H1 (cell line): ENCODE results near the gene MTPN. TPM values are rescaled to one million over a fixed set of nuclear protein-coding genes. Genes with fewer than 3 reads are reported as not detected.

Experiments
- CTCF ChIA-PET: fragments of 300-600 bp; sonication (Branson Sonifier 250); formaldehyde crosslinking; loops from one replicate; lab custom pipeline; 2021; ENCODE audit not compliant: partially characterized antibody; lab: Charles Lee
- POLR2A ChIA-PET: fragments of 300-600 bp; sonication (Branson Sonifier 250); formaldehyde crosslinking; loops from one replicate; lab custom pipeline; 2021; ENCODE audit warnings: inconsistent platforms; ENCODE audit not compliant: partially characterized antibody; lab: Charles Lee
- DNase-seq, 2 experiments: peaks; one replicate each; pipeline versions ENCODE4 v3.0.0 to v3.0.0-alpha.2; 2010 to 2022; ENCODE audit warnings: low spot score in 2 of 2, low read depth in 1 of 2, mixed read lengths in 1 of 2
- FAIRE-seq: peaks from 2 replicates; lab custom pipeline; 2011; peaks lifted over from hg19 to GRCh38; lab: Jason Lieb, UNC
- H2AFZ ChIP-seq: 2 replicates; pipeline ENCODE4 v1.8.1; 2012; ENCODE audit warnings: low read length, inconsistent platforms
- H2AK5ac ChIP-seq: 2 replicates; pipeline ENCODE4 v1.6.1; 2013; ENCODE audit warnings: low read depth, low read length
- H2BK120ac ChIP-seq: replicated peaks from 2 replicates; pipeline ENCODE3; 2013; ENCODE audit warnings: low read depth, low read length, inconsistent platforms
- H2BK12ac ChIP-seq: 2 replicates; pipeline ENCODE4 v1.6.1; 2013; ENCODE audit warnings: low read depth, low read length
- H2BK15ac ChIP-seq: 2 replicates; pipeline ENCODE4 v1.6.1; 2013; ENCODE audit warnings: low read length
- H2BK20ac ChIP-seq: 2 replicates; pipeline ENCODE4 v1.6.1; 2013; ENCODE audit warnings: low read length
- H2BK5ac ChIP-seq: 2 replicates; pipeline ENCODE4 v1.6.1; 2013; ENCODE audit warnings: low read depth, low read length
- H3K14ac ChIP-seq: 2 replicates; pipeline ENCODE4 v1.6.1; 2013; ENCODE audit warnings: inconsistent platforms; ENCODE audit not compliant: insufficient read length
- H3K18ac ChIP-seq: 2 replicates; pipeline ENCODE4 v1.6.1; 2013; ENCODE audit warnings: low read length; ENCODE audit errors: extremely low read depth
- H3K23ac ChIP-seq: 2 replicates; pipeline ENCODE4 v1.6.1; 2013; ENCODE audit warnings: inconsistent platforms; ENCODE audit not compliant: insufficient read length
- H3K23me2 ChIP-seq: 2 replicates; pipeline ENCODE4 v1.6.1; 2013; ENCODE audit warnings: low read depth, low read length
- H3K27ac ChIP-seq: 2 replicates; pipeline ENCODE4 v1.6.1; 2011; ENCODE audit warnings: low read depth, low read length, inconsistent platforms
- H3K27me3 ChIP-seq, 4 experiments: replicated peaks in 1 of 4; 1 replicate in 1 of 4; 2 replicates in 3 of 4; pipeline versions ENCODE4 v1.6.1 to v1.8.1; 2011 to 2013; ENCODE audit warnings: low read length in 3 of 4, mild to moderate bottlenecking in 3 of 4, inconsistent platforms in 2 of 4, mixed read lengths in 2 of 4, moderate library complexity in 1 of 4; ENCODE audit not compliant: control insufficient read depth in 3 of 4, insufficient read depth in 3 of 4; ENCODE audit errors: extremely low read depth in 1 of 4
- H3K36me3 ChIP-seq, 4 experiments: 2 replicates each; pipeline versions ENCODE4 v1.6.1 to v1.8.1; 2011 to 2013; ENCODE audit warnings: mild to moderate bottlenecking in 4 of 4, low read length in 3 of 4, moderate library complexity in 2 of 4, control low read depth in 1 of 4, inconsistent platforms in 1 of 4; ENCODE audit not compliant: insufficient read depth in 4 of 4, control insufficient read depth in 2 of 4
- H3K4ac ChIP-seq: replicated peaks from 2 replicates; pipeline ENCODE3; 2013; ENCODE audit warnings: low read length, low read depth, mixed read lengths, inconsistent platforms; ENCODE audit not compliant: insufficient read length
- H3K4me1 ChIP-seq, 4 experiments: replicated peaks in 1 of 4; 1 replicate in 1 of 4; 2 replicates in 3 of 4; pipeline versions ENCODE4 v1.6.1 to v1.8.1; 2011 to 2013; ENCODE audit warnings: low read length in 3 of 4, inconsistent platforms in 2 of 4, mixed read lengths in 1 of 4; ENCODE audit not compliant: insufficient read depth in 4 of 4, control insufficient read depth in 3 of 4
- H3K4me2 ChIP-seq, 2 experiments: 2 replicates each; pipeline versions ENCODE4 v1.6.1 to v1.8.1; 2011 to 2013; ENCODE audit warnings: low read depth in 2 of 2, low read length in 2 of 2, control low read depth in 1 of 2, inconsistent platforms in 1 of 2, mild to moderate bottlenecking in 1 of 2; ENCODE audit not compliant: insufficient read depth in 1 of 2
- H3K4me3 ChIP-seq, 4 experiments: fragments of 200-600, 300-600 bp in 1 of 4; sonication (generic), shearing (Covaris generic), sonication (Bioruptor Twin) in 1 of 4; 2 replicates each; pipeline versions ENCODE4 v1.5.1 to v1.8.1; 2011 to 2016; ENCODE audit warnings: low read length in 4 of 4, low read depth in 3 of 4, control low read depth in 2 of 4, inconsistent platforms in 2 of 4, mild to moderate bottlenecking in 2 of 4, mixed read lengths in 1 of 4, moderate library complexity in 1 of 4; ENCODE audit not compliant: insufficient read depth in 2 of 4; ENCODE audit errors: extremely low read depth in 1 of 4
- H3K56ac ChIP-seq: replicated peaks from 2 replicates; pipeline ENCODE3; 2013; ENCODE audit warnings: low read depth, mild to moderate bottlenecking, mixed read lengths, low read length, inconsistent platforms; ENCODE audit not compliant: insufficient read length
- H3K79me1 ChIP-seq: 2 replicates; pipeline ENCODE4 v1.6.1; 2013; ENCODE audit warnings: low read depth, low read length, control low read depth
- H3K79me2 ChIP-seq, 2 experiments: 2 replicates each; pipeline versions ENCODE4 v1.6.1 to v1.8.1; 2012 to 2013; ENCODE audit warnings: low read length in 2 of 2, mild to moderate bottlenecking in 2 of 2, inconsistent platforms in 1 of 2; ENCODE audit not compliant: insufficient read depth in 2 of 2, control insufficient read depth in 1 of 2
- H3K9ac ChIP-seq, 4 experiments: replicated peaks in 1 of 4; 1 replicate in 1 of 4; 2 replicates in 3 of 4; pipeline versions ENCODE4 v1.6.1 to v1.8.1; 2011 to 2013; ENCODE audit warnings: low read depth in 3 of 4, low read length in 3 of 4, control low read depth in 2 of 4, mild to moderate bottlenecking in 2 of 4, moderate library complexity in 2 of 4, inconsistent platforms in 1 of 4; ENCODE audit errors: extremely low read depth in 1 of 4
- H3K9me3 ChIP-seq, 2 experiments: 2 replicates each; pipeline versions ENCODE4 v1.6.1 to v1.8.1; 2012 to 2013; ENCODE audit warnings: mild to moderate bottlenecking in 2 of 2, moderate library complexity in 2 of 2, control low read depth in 1 of 2, inconsistent platforms in 1 of 2, low read depth in 1 of 2, low read length in 1 of 2, mixed read lengths in 1 of 2; ENCODE audit not compliant: insufficient read depth in 2 of 2
- H4K20me1 ChIP-seq, 2 experiments: replicated peaks in 1 of 2; 2 replicates each; pipeline versions ENCODE3 to v1.8.1; 2011 to 2013; ENCODE audit warnings: inconsistent platforms in 2 of 2, low read length in 2 of 2, mild to moderate bottlenecking in 1 of 2; ENCODE audit not compliant: insufficient read depth in 2 of 2, control insufficient read depth in 1 of 2
- H4K5ac ChIP-seq: 2 replicates; pipeline ENCODE4 v1.6.1; 2013; ENCODE audit warnings: low read length, low read depth, mixed read lengths, inconsistent platforms; ENCODE audit not compliant: insufficient read length
- H4K8ac ChIP-seq: 2 replicates; pipeline ENCODE4 v1.8.0; 2013; ENCODE audit warnings: mild to moderate bottlenecking, moderate library complexity, low read length, inconsistent platforms; ENCODE audit not compliant: insufficient read depth; ENCODE audit errors: extremely low read depth
- H4K91ac ChIP-seq: replicated peaks from 2 replicates; pipeline ENCODE3; 2013; ENCODE audit warnings: low read length, mixed read lengths, inconsistent platforms; ENCODE audit not compliant: insufficient read length
- CTBP2 ChIP-seq: IDR thresholded peaks from 2 replicates; pipeline ENCODE4 v1.7.0; 2011; ENCODE audit warnings: borderline replicate concordance, mild to moderate bottlenecking, moderate library complexity, mixed read lengths, low read length; ENCODE audit not compliant: insufficient read depth, insufficient read length
- HDAC2 ChIP-seq, 2 experiments: fragments of 300-600 bp in 1 of 2; sonication (generic) in 1 of 2; IDR thresholded peaks; 2 replicates each; pipeline ENCODE4 v1.6.1; 2011 to 2012; ENCODE audit warnings: low read depth in 2 of 2, low read length in 2 of 2, mild to moderate bottlenecking in 2 of 2, moderate library complexity in 2 of 2, borderline replicate concordance in 1 of 2, inconsistent platforms in 1 of 2
- PHF8 ChIP-seq: fragments of 200-600 bp; sonication (generic); conservative IDR thresholded peaks from 2 replicates; pipeline ENCODE4 v1.7.1; 2012; ENCODE audit warnings: low read depth, mild to moderate bottlenecking, inconsistent platforms, low read length, moderate library complexity
- POLR2AphosphoS5 ChIP-seq: IDR thresholded peaks from 2 replicates; pipeline ENCODE4 v1.6.1; 2011; ENCODE audit warnings: low read depth, low read length
- POU5F1 ChIP-seq: IDR thresholded peaks from 2 replicates; pipeline ENCODE4 v1.6.1; 2011; ENCODE audit warnings: low read depth, mild to moderate bottlenecking, low read length, moderate library complexity
- RNF2 ChIP-seq: fragments of 200-900, 300-1000 bp; sonication (generic); IDR thresholded peaks from 2 replicates; pipeline ENCODE4 v1.7.1; 2016; ENCODE audit warnings: borderline replicate concordance, low read depth, mild to moderate bottlenecking, antibody characterized with exemption, low read length; ENCODE audit not compliant: poor library complexity, severe bottlenecking; ENCODE audit errors: missing control alignments
- SAP30 ChIP-seq: fragments of 300-600 bp; sonication (generic); IDR thresholded peaks from 2 replicates; pipeline ENCODE4 v1.7.1; 2012; ENCODE audit warnings: low read length, moderate library complexity, mild to moderate bottlenecking, inconsistent platforms; ENCODE audit not compliant: insufficient read depth, insufficient replicate concordance
- TAF1 ChIP-seq: IDR thresholded peaks from 2 replicates; pipeline ENCODE4 v1.6.1; 2011; ENCODE audit warnings: mild to moderate bottlenecking, low read depth, low read length
- TBP ChIP-seq: IDR thresholded peaks from 2 replicates; pipeline ENCODE4 v1.6.1; 2011; ENCODE audit warnings: low read depth, low read length, improper control_type of control experiment
- YY1 ChIP-seq: IDR thresholded peaks from 2 replicates; pipeline ENCODE4 v1.6.1; 2011; ENCODE audit warnings: low read depth, mild to moderate bottlenecking, low read length
- WGBS, 2 experiments: shearing (Covaris generic) in 1 of 2; methylation state at CpG; one replicate each; pipeline versions ENCODE4 v1.1.6 to v1.1.7; 2013 to 2015; ENCODE audit warnings: low lambda C conversion rate in 2 of 2, mixed read lengths in 2 of 2, inconsistent platforms in 1 of 2, low coverage in 1 of 2, missing lambda C conversion rate in 1 of 2; ENCODE audit not compliant: insufficient replicate concordance in 2 of 2, insufficient coverage in 1 of 2, insufficient read length in 1 of 2; ENCODE audit errors: extremely low coverage in 1 of 2, missing lambda C conversion rate in 1 of 2; 5-methylcytosine and 5-hydroxymethylcytosine counted together
- polyA plus RNA-seq, 7 experiments: library from polyadenylated mRNA; depleted of rRNA in 3 of 7; stranded (reverse) in 5 of 7; unstranded in 2 of 7; fragments of >200 nt in 5 of 7; fragments of 200-250 nt in 2 of 7; gene quantifications; 1 replicate in 5 of 7; 2 replicates in 1 of 7; 4 replicates in 1 of 7; pipeline versions ENCODE4 v1.2.1 to v1.2.3, GENCODE V29; 2011 to 2013; ENCODE audit warnings: missing spikeins in 2 of 7, mixed read lengths in 2 of 7
- total RNA-seq: library from RNA; stranded (reverse); fragmentation: NEBNext Ultra II Directional; extraction: Animal tissue kit (Norgen Biotek cat#: 25700); gene quantifications from 2 replicates; pipeline ENCODE4 v1.2.1, GENCODE V29; 2021

The MTPN gene
- total and polyA plus RNA-seq, 2 of the 8 experiments (the other 6 are each of a cell fraction or from before 2014, with no cell fraction given), result 33.0 to 101 TPM

- Histone ChIP-seq H2BK120ac (no peak overlapping the region), H3K79me2 (no peaks in the 10 kb centered on the region), H3K9ac (no peak overlapping the region), H3K36me3 (no peaks in the 10 kb centered on the region), H4K91ac (no peak overlapping the region), H3K27me3 (no peaks in the 10 kb centered on the region), H3K79me1 (no peaks in the 10 kb centered on the region), H2BK20ac (no peak overlapping the region), H3K27ac (no peak overlapping the region), H2BK12ac (no peak overlapping the region), H3K23ac (no peak overlapping the region), H2AK5ac (no peak overlapping the region), H4K8ac (no peak overlapping the region), H3K4ac (no peak overlapping the region), H4K20me1 (no peaks in the 10 kb centered on the region), H3K4me1 (no peaks in the 10 kb centered on the region), H3K9me3 (no peaks in the 10 kb centered on the region), H3K14ac (no peak overlapping the region), H4K5ac (no peak overlapping the region), H3K56ac (no peak overlapping the region), H3K4me3 (no peak overlapping the region), H2BK15ac (no peak overlapping the region), H3K4me2 (no peak overlapping the region), H3K23me2 (no peaks in the 10 kb centered on the region), H3K18ac (no peak overlapping the region), H2BK5ac (no peak overlapping the region), H2AFZ (no peak overlapping the region)
- CTCF ChIA-PET, result interaction anchor here (0.8 kb wide), 1 partner anchor 30 kb away, joined by 3 read pairs; no protein-coding TSS in a partner anchor
- DNase-seq (no peak), FAIRE-seq (no peak)
- POLR2A ChIA-PET, result interaction anchor here (0.6 kb wide), 1 partner anchor 48 kb away, joined by 3 read pairs; no protein-coding TSS in a partner anchor
- 85% methylated on average over 5 of the region's 5 CpGs; no CpG with 5 or more reads in 1 of the 2 experiments for WGBS, 2 experiments
- TF ChIP-seq PHF8 (no peak), CTBP2 (no peak), TAF1 (no peak), HDAC2 (IDR thresholded peaks at IDR 0.05; ENCODE audit: borderline replicate concordance in 1 of 2, low read depth in 2 of 2, low read length in 2 of 2) (no peak), POU5F1 (no peak), RNF2 (no peak), POLR2AphosphoS5 (no peak), SAP30 (no peak), YY1 (no peak), TBP (no peak)
Measured at GRCh38 chr7:135886345-135887132, 90.6 kb downstream of the MTPN start.
